GM15510 (cell line): Measurements from ENCODE around the gene SLC25A24.

Experiments
- POLR2A ChIP-seq: IDR thresholded peaks from 3 replicates; pipeline ENCODE4 v1.6.1; 2011; ENCODE audit warnings: borderline replicate concordance; ENCODE audit not compliant: insufficient read length; ENCODE audit errors: extremely low read depth

SLC25A24 gene

GRCh38 chr1:108182959-108183700, 17.0 kb downstream of the SLC25A24 start:
- TF ChIP-seq POLR2A: no peak

GRCh38 chr1:108179018-108179417, 21.1 kb downstream of the SLC25A24 start:
- no peak for TF ChIP-seq POLR2A

- TF ChIP-seq POLR2A: no peak
These were observed 41.2 kb downstream of the SLC25A24 start for GRCh38 chr1:108158893-108159453.

GRCh38 chr1:108154314-108154713, 45.8 kb downstream of the SLC25A24 start:
- no peak for TF ChIP-seq POLR2A

GRCh38 chr1:108152782-108153222, 47.3 kb downstream of the SLC25A24 start:
- TF ChIP-seq POLR2A: no peak

- no peak for TF ChIP-seq POLR2A
These were observed 48.6 kb downstream of the SLC25A24 start for GRCh38 chr1:108151548-108151947.

GRCh38 chr1:108149796-108150467, 50.2 kb downstream of the SLC25A24 start:
- TF ChIP-seq POLR2A: no peak

- no peak for TF ChIP-seq POLR2A
These were observed 57.3 kb downstream of the SLC25A24 start for GRCh38 chr1:108142773-108143394.

- no peak for TF ChIP-seq POLR2A
These were observed 57.9 kb downstream of the SLC25A24 start for GRCh38 chr1:108142258-108142657.

GRCh38 chr1:108141621-108142020, 58.5 kb downstream of the SLC25A24 start:
- TF ChIP-seq POLR2A: no peak

GRCh38 chr1:108140936-108141335, 59.2 kb downstream of the SLC25A24 start:
- no peak for TF ChIP-seq POLR2A

GRCh38 chr1:108140177-108140576, 60.0 kb downstream of the SLC25A24 start:
- TF ChIP-seq POLR2A: no peak

GRCh38 chr1:108130794-108131193, 69.3 kb downstream of the SLC25A24 start:
- no peak for TF ChIP-seq POLR2A

GRCh38 chr1:108129999-108130398, 70.1 kb downstream of the SLC25A24 start:
- TF ChIP-seq POLR2A: no peak
